Mucosa of rectum (tissue), 2 donors: Measurements from ENCODE around the gene SFTA2.
"Not testable (repeated sequence)": the region's sequence is repeated elsewhere in the genome, so short reads cannot be mapped to it uniquely, and the experiment has no call there.

Source experiments
- H3K27ac ChIP-seq, 2 donors: one replicate each; pipeline ENCODE4 v1.7.0; 2013; ENCODE audit warnings: inconsistent platforms in 2 of 2, low read depth in 2 of 2, low read length in 2 of 2
- H3K27me3 ChIP-seq, 2 donors: one replicate each; pipeline ENCODE4 v1.7.0; 2013; ENCODE audit warnings: low read length in 2 of 2; ENCODE audit not compliant: control insufficient read depth in 2 of 2, insufficient read depth in 2 of 2
- H3K36me3 ChIP-seq, 2 donors: one replicate each; pipeline ENCODE4 v1.7.0; 2013; ENCODE audit warnings: low read length in 2 of 2; ENCODE audit not compliant: control insufficient read depth in 2 of 2, insufficient read depth in 2 of 2
- H3K4me1 ChIP-seq, 2 donors: one replicate each; pipeline ENCODE4 v1.7.0; 2013; ENCODE audit warnings: low read length in 2 of 2, mild to moderate bottlenecking in 1 of 2; ENCODE audit not compliant: control insufficient read depth in 2 of 2, insufficient read depth in 2 of 2
- H3K4me3 ChIP-seq, 2 donors: one replicate each; pipeline ENCODE4 v1.7.0; 2013; ENCODE audit warnings: low read length in 2 of 2
- H3K9ac ChIP-seq, 2 donors: one replicate each; pipeline ENCODE4 v1.7.0; 2013; ENCODE audit warnings: low read length in 2 of 2, low read depth in 1 of 2, mild to moderate bottlenecking in 1 of 2
- H3K9me3 ChIP-seq, 2 donors: one replicate each; pipeline ENCODE4 v1.7.0; 2013; ENCODE audit warnings: low read length in 2 of 2; ENCODE audit not compliant: control insufficient read depth in 2 of 2
- donor health status: healthy.
- donor health status: Normal muscosa, but diverticular disease.

SFTA2 gene

GRCh38 chr6:30931969-30932645 lies at the start of gene SFTA2:
Gene SFTA2 (minus strand): TSS chr6:30932170. CDS start chr6:30932096, 74 bp downstream.
- Histone ChIP-seq H3K27me3 (no peaks in the 10 kb centered on the region), H3K4me1 (no peaks in the 10 kb centered on the region), H3K9ac (no peak within 1 kb of the TSS), H3K27ac (no peak within 1 kb of the TSS), H3K4me3 (no peak within 1 kb of the TSS), H3K36me3 (no peaks in the 10 kb centered on the region), H3K9me3 (peaks cover 0 to 3% of the 10 kb centered on the region in 2 donors)

DNA sequence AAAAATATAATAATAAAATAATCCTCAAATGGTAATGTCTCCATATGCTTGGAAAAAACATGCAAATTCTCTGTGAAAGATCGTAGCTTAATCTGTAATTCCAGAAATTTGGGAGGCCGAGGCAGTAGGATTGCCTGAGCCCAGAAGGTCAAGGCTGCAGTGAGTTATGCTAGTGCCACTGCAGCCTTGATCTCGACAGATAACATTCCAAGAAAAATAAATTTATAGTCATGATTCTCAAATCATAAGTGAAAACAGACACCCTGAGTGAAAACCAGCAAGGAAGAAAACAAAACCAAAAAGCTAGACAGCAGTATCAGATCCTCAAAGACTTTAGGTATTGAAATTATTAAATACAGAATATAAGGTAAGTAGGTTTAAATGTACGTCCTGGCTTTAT lies 47.7 kb upstream of the SFTA2 start:
- Histone ChIP-seq H3K4me1 (no peaks in the 10 kb centered on the region), H3K9ac (no peak overlapping the region), H3K27ac (no peak overlapping the region), H3K9me3 (no peaks in the 10 kb centered on the region), H3K4me3 (no peak overlapping the region), H3K27me3 (peaks cover 0 to 13% of the 10 kb centered on the region in 2 donors), H3K36me3 (no peaks in the 10 kb centered on the region)

GRCh38 chr6:30979141-30979540 lies 47.2 kb upstream of the SFTA2 start:
- Histone ChIP-seq H3K4me3 (no peak overlapping the region), H3K9ac (no peak overlapping the region), H3K36me3 (no peaks in the 10 kb centered on the region), H3K4me1 (no peaks in the 10 kb centered on the region), H3K27ac (no peak overlapping the region), H3K9me3 (no peaks in the 10 kb centered on the region), H3K27me3 (peaks cover 0 to 13% of the 10 kb centered on the region in 2 donors)

GRCh38 chr6:30974490-30975252 lies 42.7 kb upstream of the SFTA2 start:
- Histone ChIP-seq H3K9me3 (no peaks in the 10 kb centered on the region), H3K9ac (no peak overlapping the region), H3K36me3 (no peaks in the 10 kb centered on the region), H3K27ac (no peak overlapping the region), H3K4me3 (no peak overlapping the region), H3K4me1 (no peaks in the 10 kb centered on the region), H3K27me3 (peaks cover 0 to 8% of the 10 kb centered on the region in 2 donors)

DNA sequence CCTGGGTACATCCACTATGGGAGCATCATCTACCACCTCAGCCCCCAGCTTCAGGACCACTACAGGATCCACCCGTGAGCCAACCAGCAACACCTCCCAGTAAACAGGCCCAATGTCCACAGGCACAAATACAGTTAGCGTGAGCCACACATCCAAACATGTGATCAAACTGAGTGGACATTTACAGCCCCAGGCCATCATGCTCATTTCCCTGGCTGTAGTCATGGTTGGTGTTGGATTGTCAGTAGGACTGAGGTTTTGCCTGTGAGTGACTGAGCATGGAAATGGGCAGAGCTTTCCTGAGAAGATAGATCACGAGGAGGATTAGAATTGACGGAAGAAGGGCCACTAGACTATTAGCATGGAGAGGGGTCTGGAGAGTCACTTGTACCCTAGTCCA lies 40.8 kb upstream of the SFTA2 start:
- H3K36me3 ChIP-seq = no peaks in the 10 kb centered on the region
- no peaks in the 10 kb centered on the region for H3K9me3 ChIP-seq
- H3K27me3 ChIP-seq = no peaks in the 10 kb centered on the region
- no peaks in the 10 kb centered on the region for H3K4me1 ChIP-seq
- no peak overlapping the region for H3K4me3 ChIP-seq
- no peak overlapping the region for H3K27ac ChIP-seq
- no peak overlapping the region for H3K9ac ChIP-seq

GRCh38 chr6:30970946-30971345 lies 39.0 kb upstream of the SFTA2 start:
- H3K9ac ChIP-seq = no peak overlapping the region
- H3K27me3 ChIP-seq = no peaks in the 10 kb centered on the region
- no peaks in the 10 kb centered on the region for H3K36me3 ChIP-seq
- no peaks in the 10 kb centered on the region for H3K4me1 ChIP-seq
- no peak overlapping the region for H3K4me3 ChIP-seq
- H3K9me3 ChIP-seq = no peaks in the 10 kb centered on the region
- no peak overlapping the region for H3K27ac ChIP-seq

DNA sequence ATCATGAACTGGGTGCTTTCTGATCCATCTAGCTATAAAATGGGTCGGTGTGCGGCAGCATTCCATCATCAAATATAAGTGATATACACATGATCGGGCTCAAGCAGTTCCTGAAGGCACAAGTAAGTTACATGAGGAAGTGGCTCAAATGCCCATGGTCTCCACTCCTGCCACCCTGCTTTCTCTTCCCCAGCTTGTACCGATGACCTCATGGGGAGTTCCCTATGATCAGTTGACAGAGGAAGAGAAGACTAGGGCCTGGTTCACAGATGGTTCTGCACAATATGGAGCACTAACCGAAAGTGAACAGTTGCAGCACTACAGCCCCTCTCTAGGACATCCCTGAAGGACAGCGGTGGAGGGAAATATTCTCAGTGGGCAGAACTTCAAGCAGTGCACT lies 37.2 kb upstream of the SFTA2 start:
- not testable (repeated sequence) for H3K27ac ChIP-seq

DNA sequence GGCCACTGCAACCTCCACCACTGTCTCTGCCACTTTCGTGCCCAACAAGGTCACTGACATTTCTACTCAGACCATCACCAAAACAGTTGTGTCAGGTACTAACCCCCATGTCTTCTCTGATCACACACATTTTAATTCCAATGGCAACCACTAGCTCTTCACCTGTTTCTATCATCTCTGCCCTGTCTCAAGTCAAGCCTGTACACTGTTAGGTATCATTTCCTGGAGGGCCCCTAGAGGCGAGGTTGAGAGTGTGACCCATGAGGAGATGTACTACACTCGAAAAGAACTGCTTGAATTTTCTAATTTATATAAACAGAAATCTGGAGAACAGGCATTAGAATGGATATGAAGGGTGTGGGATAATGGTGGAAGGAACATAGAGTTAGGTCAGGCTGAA lies 34.2 kb upstream of the SFTA2 start:
- H3K27ac ChIP-seq = no peak overlapping the region
- H3K9ac ChIP-seq = no peak overlapping the region
- H3K36me3 ChIP-seq = no peaks in the 10 kb centered on the region
- H3K4me1 ChIP-seq = no peaks in the 10 kb centered on the region
- no peaks in the 10 kb centered on the region for H3K9me3 ChIP-seq
- no peak overlapping the region for H3K4me3 ChIP-seq
- H3K27me3 ChIP-seq = peaks cover 0 to 3% of the 10 kb centered on the region in 2 donors

More for the DNA sequence above, 37.2 kb upstream of the SFTA2 start:
- not testable (repeated sequence) for H3K9ac ChIP-seq, H3K27me3 ChIP-seq, H3K4me3 ChIP-seq, H3K9me3 ChIP-seq, H3K36me3 ChIP-seq, H3K4me1 ChIP-seq

GRCh38 chr6:30965140-30965601 lies 33.2 kb upstream of the SFTA2 start:
- Histone ChIP-seq H3K4me3 (no peak overlapping the region), H3K27me3 (peaks cover 0 to 3% of the 10 kb centered on the region in 2 donors), H3K36me3 (no peaks in the 10 kb centered on the region), H3K27ac (no peak overlapping the region), H3K9me3 (no peaks in the 10 kb centered on the region), H3K9ac (no peak overlapping the region), H3K4me1 (no peaks in the 10 kb centered on the region)

GRCh38 chr6:30964075-30964474 lies 32.1 kb upstream of the SFTA2 start:
- H3K27ac ChIP-seq = no peak overlapping the region
- peaks cover 0 to 3% of the 10 kb centered on the region in 2 donors for H3K27me3 ChIP-seq
- H3K4me1 ChIP-seq = no peaks in the 10 kb centered on the region
- H3K9ac ChIP-seq = no peak overlapping the region
- no peak overlapping the region for H3K4me3 ChIP-seq
- no peaks in the 10 kb centered on the region for H3K9me3 ChIP-seq
- no peaks in the 10 kb centered on the region for H3K36me3 ChIP-seq
